Stimulated activated memory B cell treated with anti-CD40 and anti-IgM and Interleukin-4, amounts not matched to agents 10 μg/mL and 1 μg/mL and 100 μg/mL, for 72 hours (primary cell): ENCODE data around the gene ZNF200.
"Not testable (repeated sequence)": the region's sequence is repeated elsewhere in the genome, so short reads cannot be mapped to it uniquely, and the experiment has no call there.

ENCODE experiments used
- ATAC-seq: fragments of 150-1000 bp; cut with Tn5 transposase; 2 replicates; pipeline ENCODE4 v1.10.0; 2021
- H3K27ac Mint-ChIP-seq: one replicate; pipeline ENCODE4 v1.8.0; 2022; ENCODE audit warnings: mild to moderate bottlenecking, mixed read lengths
- H3K27me3 Mint-ChIP-seq: one replicate; pipeline ENCODE4 v1.8.0; 2022; ENCODE audit warnings: mixed read lengths
- H3K36me3 Mint-ChIP-seq: one replicate; pipeline ENCODE4 v1.8.0; 2022; ENCODE audit warnings: mixed read lengths
- H3K4me1 Mint-ChIP-seq: one replicate; pipeline ENCODE4 v1.8.0; 2022; ENCODE audit warnings: mixed read lengths
- H3K4me3 Mint-ChIP-seq: one replicate; pipeline ENCODE4 v1.8.0; 2022; ENCODE audit warnings: mild to moderate bottlenecking, moderate library complexity, mixed read lengths
- H3K9me3 Mint-ChIP-seq: one replicate; pipeline ENCODE4 v1.8.0; 2022; ENCODE audit warnings: mixed read lengths

Gene ZNF200, protein sequence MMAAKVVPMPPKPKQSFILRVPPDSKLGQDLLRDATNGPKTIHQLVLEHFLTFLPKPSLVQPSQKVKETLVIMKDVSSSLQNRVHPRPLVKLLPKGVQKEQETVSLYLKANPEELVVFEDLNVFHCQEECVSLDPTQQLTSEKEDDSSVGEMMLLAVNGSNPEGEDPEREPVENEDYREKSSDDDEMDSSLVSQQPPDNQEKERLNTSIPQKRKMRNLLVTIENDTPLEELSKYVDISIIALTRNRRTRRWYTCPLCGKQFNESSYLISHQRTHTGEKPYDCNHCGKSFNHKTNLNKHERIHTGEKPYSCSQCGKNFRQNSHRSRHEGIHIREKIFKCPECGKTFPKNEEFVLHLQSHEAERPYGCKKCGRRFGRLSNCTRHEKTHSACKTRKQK

DNA sequence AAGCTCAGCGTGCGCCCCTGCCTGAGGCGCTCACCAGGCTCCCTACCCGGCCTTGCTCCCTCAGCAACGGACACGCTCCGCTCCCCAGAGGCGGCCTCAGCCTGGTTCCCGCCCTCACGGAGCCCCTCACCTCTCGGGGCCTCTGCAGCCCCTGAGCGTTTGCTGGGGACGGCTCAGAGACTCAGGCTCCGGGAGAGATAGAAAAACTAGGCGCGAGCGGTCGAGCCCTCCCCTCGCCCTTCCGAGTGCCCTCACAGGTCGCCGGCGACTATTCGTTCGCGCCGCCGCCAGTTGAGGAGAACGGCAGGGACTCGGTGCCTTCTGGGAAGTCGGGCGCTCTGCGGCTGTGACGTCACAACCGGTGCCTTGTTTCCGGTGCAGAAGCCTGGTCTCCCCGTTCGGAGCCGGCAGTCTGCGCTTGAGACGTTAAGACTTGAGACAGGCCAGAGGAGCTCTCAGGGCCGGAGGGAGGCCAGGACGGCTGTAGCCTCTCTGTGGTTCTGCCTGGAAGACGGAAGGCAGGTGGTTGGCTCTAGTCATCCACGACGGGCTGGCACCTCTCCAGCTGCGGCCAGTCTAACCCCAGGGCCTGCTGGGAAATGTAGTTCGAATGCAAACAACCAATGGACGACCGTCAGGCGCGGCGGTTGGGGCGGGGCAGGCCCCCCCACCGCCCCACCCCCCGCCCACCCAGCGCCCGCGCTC, at the start of gene ZNF200:
Gene ZNF200 (minus strand): TSS at position 302 of the 705 bp plus-strand sequence. CDS start 1,403 bp downstream, outside the sequence.
- Mint-ChIP-seq H3K27me3 (no peaks in the 10 kb centered on the region), H3K36me3 (peaks cover 37% of the 10 kb centered on the region), H3K4me3 (peak within 1 kb of the TSS; percentile 98), H3K9me3 (peaks cover 10% of the 10 kb centered on the region), H3K27ac (peak within 1 kb of the TSS; percentile 98), H3K4me1 (peaks cover 23% of the 10 kb centered on the region)
- peak; percentile 97 for ATAC-seq

DNA sequence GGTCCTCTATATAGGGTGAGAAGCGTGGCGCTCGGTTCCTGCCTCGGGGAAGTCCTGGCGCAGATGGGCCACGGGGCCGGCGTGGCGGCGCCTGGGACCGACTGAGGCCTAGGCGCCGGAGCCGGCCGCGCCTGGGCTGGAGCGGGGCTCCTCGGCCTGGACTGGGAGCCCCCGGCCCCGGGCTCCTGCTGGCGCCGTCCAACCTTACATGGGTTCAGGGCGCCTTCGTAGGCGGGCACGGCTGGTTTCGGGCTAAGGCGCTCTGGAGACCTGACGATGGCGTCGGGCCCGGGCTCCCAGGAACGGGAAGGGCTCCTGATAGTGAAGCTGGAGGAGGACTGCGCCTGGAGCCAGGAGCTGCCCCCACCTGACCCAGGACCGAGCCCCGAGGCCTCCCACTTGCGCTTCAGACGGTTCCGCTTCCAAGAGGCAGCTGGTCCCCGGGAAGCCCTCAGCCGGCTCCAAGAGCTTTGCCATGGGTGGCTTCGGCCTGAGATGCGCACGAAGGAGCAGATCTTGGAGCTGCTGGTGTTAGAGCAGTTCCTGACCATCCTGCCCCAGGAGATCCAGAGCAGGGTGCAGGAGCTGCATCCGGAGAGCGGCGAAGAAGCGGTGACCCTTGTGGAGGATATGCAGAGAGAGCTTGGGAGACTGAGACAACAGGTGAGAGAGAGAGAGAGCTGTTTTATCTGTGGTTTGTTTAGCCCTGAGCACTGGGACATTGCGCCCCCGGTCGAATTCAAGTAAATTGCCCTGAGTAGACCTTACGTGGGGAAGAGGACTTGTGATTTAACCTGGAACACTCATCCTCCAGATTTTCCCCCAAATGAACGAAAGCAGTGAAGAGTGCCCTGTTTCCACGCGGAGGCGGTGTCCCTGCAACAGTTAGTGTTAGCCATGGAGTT, 48.8 kb upstream of the ZNF200 start:
- H3K4me3 Mint-ChIP-seq: peak overlapping the region; percentile 92
- peaks cover 28% of the 10 kb centered on the region for H3K4me1 Mint-ChIP-seq
- no peaks in the 10 kb centered on the region for H3K27me3 Mint-ChIP-seq
- peak overlapping the region; percentile 93 for H3K27ac Mint-ChIP-seq
- H3K36me3 Mint-ChIP-seq: peaks cover 51% of the 10 kb centered on the region
- H3K9me3 Mint-ChIP-seq: peaks cover 3% of the 10 kb centered on the region
- no peak for ATAC-seq

DNA sequence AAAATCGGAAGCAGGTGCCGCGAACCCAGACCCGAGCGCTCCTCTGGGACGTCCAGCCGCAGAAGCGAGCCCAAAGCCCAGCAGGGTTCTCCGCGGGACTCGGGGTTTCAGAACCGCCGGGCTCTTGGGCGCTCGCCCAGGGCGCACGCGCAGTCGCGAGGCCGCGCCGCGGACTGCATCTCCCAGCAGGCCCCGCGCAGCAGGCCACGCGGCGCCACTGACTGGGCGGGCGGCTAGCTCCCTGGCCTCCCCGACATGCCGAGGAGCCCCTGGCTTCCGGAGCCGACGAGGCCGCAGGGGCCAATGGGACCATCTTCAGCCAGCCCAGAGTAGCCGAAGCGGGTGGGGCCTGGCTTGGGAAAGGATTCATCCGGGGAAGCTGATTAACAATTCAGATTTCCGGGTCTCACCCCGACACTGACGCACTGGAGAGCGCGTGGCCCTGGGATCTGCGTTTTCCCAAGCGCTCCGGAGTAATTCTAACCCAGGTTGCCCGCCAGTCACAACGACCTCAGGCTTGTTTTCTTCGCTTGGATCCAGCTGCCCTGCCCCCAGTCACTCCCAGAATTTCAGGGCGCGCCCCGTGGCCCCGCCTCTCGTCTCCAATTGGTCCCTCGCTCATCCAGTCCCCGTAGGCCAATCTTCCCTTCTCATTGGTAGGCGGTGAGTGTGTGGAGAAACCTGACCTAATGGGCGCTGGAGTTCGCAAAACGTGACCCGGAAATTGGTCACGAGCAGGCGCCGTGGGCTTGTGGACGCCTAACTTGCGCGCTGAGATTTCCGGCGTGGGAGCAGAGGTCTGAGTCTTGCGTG, 48.0 kb upstream of the ZNF200 start, which contains the start of gene ZNF263:
Gene ZNF263 (plus strand): TSS at position 762 of the 813 bp plus-strand sequence. CDS start 328 bp downstream, outside the sequence.
- H3K9me3 Mint-ChIP-seq: no peaks in the 10 kb centered on the region
- peak within 1 kb of the TSS; percentile 92 for H3K4me3 Mint-ChIP-seq
- H3K27me3 Mint-ChIP-seq: no peaks in the 10 kb centered on the region
- peaks cover 28% of the 10 kb centered on the region for H3K4me1 Mint-ChIP-seq
- H3K36me3 Mint-ChIP-seq: peaks cover 43% of the 10 kb centered on the region
- ATAC-seq: peak; percentile 95
- H3K27ac Mint-ChIP-seq: peak within 1 kb of the TSS; percentile 93

DNA sequence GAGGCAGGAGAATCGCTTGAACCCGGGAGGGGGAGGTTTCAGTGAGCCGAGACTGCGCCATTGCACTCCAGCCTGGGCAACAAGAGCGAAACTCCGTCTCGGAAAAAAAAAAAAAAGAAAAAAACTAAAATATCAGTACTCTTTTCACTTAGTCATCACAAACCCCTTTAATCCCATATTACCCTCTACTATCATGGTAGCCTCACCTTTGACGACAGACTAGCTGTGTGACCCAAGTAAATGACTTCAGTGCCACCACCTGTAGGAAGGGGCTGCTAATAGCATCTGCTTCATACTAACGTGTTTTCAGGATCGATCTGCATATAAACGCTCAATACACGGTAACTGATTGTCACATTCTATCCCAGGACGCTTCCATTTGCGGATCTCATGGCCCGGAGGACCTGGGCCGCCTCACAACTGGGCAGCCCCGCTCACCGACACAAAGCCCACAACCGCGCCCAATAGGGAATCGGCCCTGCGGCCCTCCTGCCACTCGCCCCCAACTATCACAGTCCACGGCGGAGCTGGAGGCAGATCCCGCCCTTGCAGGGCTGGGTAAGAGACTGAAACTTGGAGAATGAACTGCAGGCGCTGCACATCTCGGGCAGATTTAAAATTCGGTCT, 47.3 kb upstream of the ZNF200 start:
- peak overlapping the region; percentile 93 for H3K27ac Mint-ChIP-seq
- no peaks in the 10 kb centered on the region for H3K9me3 Mint-ChIP-seq
- H3K4me1 Mint-ChIP-seq: peaks cover 28% of the 10 kb centered on the region
- no peaks in the 10 kb centered on the region for H3K27me3 Mint-ChIP-seq
- peak overlapping the region; percentile 92 for H3K4me3 Mint-ChIP-seq
- H3K36me3 Mint-ChIP-seq: peaks cover 35% of the 10 kb centered on the region
- peak; percentile 60 for ATAC-seq

DNA sequence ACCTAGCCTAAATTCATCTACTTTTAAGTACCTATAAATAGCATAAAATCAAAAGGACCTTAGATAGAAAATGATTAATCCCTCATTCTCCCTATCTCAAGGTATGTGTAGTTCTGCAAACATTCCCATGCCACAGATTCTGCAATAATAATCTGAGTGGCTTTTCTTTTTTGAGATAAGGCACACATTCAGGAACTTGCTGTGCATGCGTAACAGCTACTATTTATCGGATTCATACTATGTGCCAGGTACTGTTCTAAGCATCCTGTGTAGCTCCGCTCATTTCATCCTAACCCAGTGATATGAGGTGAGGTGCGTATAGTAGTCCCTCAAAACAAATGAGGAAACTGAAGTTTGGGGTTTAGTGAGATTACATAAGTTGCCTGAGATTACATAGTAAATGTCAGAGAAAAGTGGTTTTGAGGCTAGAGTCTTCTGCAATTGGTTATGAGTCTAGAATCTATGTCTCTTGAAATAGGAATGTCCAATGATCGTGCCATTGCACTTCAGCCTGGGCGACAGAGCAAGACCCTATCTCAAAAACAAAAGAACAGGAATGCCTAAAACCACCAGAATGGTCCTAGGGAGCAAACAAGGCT, 46.4 kb upstream of the ZNF200 start:
- H3K9me3 Mint-ChIP-seq: no peaks in the 10 kb centered on the region
- H3K27me3 Mint-ChIP-seq: no peaks in the 10 kb centered on the region
- H3K27ac Mint-ChIP-seq: no peak overlapping the region

DNA sequence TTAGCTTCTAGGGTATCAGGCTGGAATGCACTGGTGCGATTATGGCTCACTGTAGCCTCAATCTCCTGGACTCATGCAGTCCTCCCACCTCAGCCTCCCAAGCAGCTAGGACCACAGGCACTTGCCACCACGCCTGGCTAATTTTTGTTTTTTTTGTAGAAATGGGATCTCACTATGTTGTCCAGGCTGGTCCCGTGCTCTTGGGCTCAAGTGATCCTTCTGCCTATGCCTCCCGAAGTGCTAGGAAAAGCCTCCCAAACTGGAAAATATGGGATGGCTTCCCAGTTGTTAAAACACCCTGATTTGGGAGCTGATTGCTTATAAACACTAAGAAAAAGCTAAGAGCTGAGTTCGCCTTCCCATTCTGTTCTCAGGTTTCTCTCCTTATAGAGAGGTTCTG, 41.7 kb upstream of the ZNF200 start:
- Mint-ChIP-seq H3K4me3 (no peak overlapping the region), H3K9me3 (no peaks in the 10 kb centered on the region), H3K27me3 (no peaks in the 10 kb centered on the region), H3K36me3 (no peaks in the 10 kb centered on the region), H3K4me1 (peaks cover under 1% of the 10 kb centered on the region), H3K27ac (no peak overlapping the region)
- ATAC-seq: no peak

More for the DNA sequence above, 46.4 kb upstream of the ZNF200 start:
- peaks cover 27% of the 10 kb centered on the region for H3K36me3 Mint-ChIP-seq
- peak overlapping the region; percentile 21 for H3K4me3 Mint-ChIP-seq
- H3K4me1 Mint-ChIP-seq: peaks cover 28% of the 10 kb centered on the region
- no peak for ATAC-seq

DNA sequence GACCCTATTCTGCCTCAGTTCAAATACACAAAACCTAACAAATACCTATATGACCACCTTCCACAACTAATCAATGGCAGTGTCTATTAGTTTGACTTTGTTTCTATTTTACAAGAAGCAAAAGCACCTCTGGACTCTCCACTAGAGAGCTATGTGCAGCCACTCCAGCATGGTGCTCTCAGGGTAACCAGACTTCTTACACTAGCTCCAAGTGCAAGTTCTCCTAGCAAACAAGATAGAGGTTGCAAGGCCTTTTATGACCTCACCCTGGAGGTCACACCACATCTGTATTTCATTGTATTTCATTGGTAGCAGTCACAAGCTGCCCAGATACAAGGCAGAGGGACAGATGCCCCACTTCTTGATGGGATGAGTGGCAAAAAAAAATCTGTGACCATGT, 40.0 kb upstream of the ZNF200 start:
- H3K27me3 Mint-ChIP-seq: no peaks in the 10 kb centered on the region
- H3K9me3 Mint-ChIP-seq: no peaks in the 10 kb centered on the region
- no peak overlapping the region for H3K4me3 Mint-ChIP-seq
- no peak for ATAC-seq
- no peak overlapping the region for H3K27ac Mint-ChIP-seq
- H3K4me1 Mint-ChIP-seq: no peaks in the 10 kb centered on the region
- H3K36me3 Mint-ChIP-seq: no peaks in the 10 kb centered on the region

DNA sequence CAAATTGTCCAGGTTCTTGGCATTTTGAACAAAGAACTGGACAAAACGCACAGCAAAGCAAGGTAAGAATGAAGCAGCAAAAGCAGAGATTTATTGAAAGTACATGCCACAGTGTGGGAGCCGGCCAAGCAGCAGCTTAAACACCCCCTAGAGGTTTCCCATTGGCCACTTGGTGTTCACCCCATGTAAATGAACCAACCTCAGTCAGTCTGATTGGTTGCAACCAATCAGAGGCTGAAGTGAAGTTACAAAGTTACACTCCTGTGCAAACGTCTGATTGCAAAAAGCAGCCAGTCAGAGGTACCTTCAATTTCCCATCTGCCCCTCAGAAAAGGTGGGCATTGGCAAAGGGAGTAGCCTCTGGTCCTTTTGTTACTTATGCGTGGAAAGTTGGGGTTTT, 39.5 kb upstream of the ZNF200 start:
- Mint-ChIP-seq H3K4me1 (no peaks in the 10 kb centered on the region), H3K36me3 (peaks cover under 1% of the 10 kb centered on the region), H3K27ac (no peak overlapping the region), H3K4me3 (no peak overlapping the region), H3K27me3 (no peaks in the 10 kb centered on the region), H3K9me3 (no peaks in the 10 kb centered on the region)
- no peak for ATAC-seq

DNA sequence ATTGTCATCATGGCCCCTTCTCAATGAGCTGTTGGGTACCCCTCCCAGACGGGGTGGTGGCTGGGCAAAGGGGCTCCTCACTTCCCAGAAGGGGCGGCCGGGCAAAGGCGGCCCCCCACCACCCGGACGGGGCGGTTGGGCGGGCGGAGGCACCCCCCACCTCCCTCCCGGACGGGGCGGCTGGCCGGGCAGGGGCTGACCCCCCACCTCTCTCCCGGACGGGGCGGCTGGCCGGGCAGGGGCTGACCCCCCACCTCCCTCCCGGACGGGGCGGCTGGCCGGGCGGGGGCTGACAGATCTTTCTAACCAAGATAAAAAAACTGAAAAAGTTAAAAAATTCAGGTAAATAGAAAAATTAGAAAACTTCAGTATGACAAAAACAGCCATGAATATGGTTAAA, 36.3 kb upstream of the ZNF200 start:
- peaks cover 17% of the 10 kb centered on the region for H3K36me3 Mint-ChIP-seq
- H3K4me1 Mint-ChIP-seq, ATAC-seq, H3K9me3 Mint-ChIP-seq, H3K4me3 Mint-ChIP-seq, H3K27me3 Mint-ChIP-seq, H3K27ac Mint-ChIP-seq: not testable (repeated sequence)

DNA sequence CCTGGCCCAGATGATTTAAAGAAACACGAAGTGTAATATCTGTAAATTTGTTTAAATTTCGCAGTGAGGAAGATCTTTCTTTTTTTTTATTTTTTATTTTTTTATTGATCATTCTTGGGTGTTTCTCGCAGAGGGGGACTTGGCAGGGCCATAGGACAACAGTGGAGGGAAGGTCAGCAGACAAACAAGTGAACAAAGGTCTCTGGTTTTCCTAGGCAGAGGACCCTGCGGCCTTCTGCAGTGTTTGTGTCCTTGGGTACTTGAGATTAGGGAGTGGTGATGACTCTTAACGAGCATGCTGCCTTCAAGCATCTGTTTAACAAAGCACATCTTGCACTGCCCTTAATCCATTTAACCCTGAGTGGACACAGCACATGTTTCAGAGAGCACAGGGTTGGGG, 35.8 kb upstream of the ZNF200 start:
- ATAC-seq, H3K27ac Mint-ChIP-seq, H3K27me3 Mint-ChIP-seq, H3K4me3 Mint-ChIP-seq, H3K4me1 Mint-ChIP-seq, H3K9me3 Mint-ChIP-seq: not testable (repeated sequence)
- peaks cover 17% of the 10 kb centered on the region for H3K36me3 Mint-ChIP-seq

DNA sequence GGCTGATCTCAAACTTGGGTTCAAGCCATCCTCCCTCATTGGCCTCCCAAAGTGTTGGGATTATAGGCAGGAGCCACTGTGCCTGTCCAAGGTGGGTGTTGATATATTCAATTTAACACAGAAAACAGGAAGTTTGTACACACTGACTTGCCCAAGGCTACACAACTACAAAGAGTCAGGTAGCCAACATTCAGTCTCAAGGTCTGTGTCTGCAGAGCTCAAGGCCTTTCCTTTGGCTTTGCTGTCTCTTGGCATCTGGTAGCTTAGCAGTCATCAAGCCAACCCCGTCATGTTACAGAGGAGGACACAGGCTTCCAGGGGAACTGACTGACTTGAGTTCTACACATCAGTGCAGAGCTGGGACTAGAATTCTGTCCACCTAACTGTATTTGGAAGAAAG, 33.3 kb upstream of the ZNF200 start:
- Mint-ChIP-seq H3K4me3 (no peak overlapping the region), H3K4me1 (peaks cover 13% of the 10 kb centered on the region), H3K27ac (no peak overlapping the region), H3K36me3 (peaks cover 17% of the 10 kb centered on the region), H3K9me3 (no peaks in the 10 kb centered on the region), H3K27me3 (no peaks in the 10 kb centered on the region)
- no peak for ATAC-seq

DNA sequence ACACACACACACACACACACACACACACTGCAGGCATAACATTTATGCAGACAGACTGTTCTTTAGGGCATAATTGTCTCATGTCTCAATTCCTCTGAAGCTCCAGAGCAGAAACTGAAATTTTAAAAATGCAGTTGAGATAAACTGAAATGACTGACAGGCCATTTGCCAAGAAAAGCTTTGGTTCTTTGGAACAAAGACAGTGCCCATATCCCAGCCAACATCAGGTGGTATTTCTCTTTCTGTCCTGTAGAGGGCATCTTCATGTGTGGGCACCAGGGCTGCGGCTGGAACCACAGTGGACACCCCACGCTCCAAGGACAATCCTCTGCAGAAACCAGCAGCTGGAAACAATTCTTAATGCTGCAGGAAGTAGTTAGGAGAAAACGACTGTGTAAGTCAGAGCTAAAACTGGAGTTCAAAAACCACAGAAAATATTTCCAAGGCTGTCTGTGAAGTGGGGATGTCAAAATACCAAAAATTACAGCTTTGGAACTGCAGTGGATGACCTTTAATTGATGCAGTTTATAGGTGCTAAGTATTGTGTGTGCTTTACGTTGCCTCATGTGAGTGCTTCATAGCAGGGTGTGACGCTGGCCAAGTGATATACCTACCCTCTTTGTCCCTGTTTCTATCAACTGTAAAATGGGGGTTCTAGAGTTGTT, 32.0 kb upstream of the ZNF200 start:
- H3K27me3 Mint-ChIP-seq: no peaks in the 10 kb centered on the region
- no peak overlapping the region for H3K27ac Mint-ChIP-seq
- H3K9me3 Mint-ChIP-seq: no peaks in the 10 kb centered on the region
- peaks cover 26% of the 10 kb centered on the region for H3K4me1 Mint-ChIP-seq
- H3K4me3 Mint-ChIP-seq: no peak overlapping the region
- peaks cover 17% of the 10 kb centered on the region for H3K36me3 Mint-ChIP-seq
- ATAC-seq: no peak
